NCI-H748 treated with DMSO at 0.1 percent for 48 hours (cell line): Measurements from ENCODE around the gene GAL.

ENCODE experiments used
- DNase-seq: peaks from one replicate; lab custom pipeline; 2025; lab: John Stamatoyannopoulos, UW

GAL gene

GRCh38 chr11:68711114-68711513, 26.8 kb downstream of the GAL start:
- DNase-seq, result no peak

GRCh38 chr11:68714060-68714856, 29.9 kb downstream of the GAL start:
- no peak for DNase-seq

- DNase-seq, result no peak
These were observed 31.2 kb downstream of the GAL start for GRCh38 chr11:68715456-68716122.

GRCh38 chr11:68721075-68721474, 36.7 kb downstream of the GAL start:
- no peak for DNase-seq

- no peak for DNase-seq
These were observed 37.8 kb downstream of the GAL start for GRCh38 chr11:68722143-68722542.

- no peak for DNase-seq
These were observed 39.9 kb downstream of the GAL start for GRCh38 chr11:68724293-68724692.

- DNase-seq, result no peak
These were observed 43.4 kb downstream of the GAL start for GRCh38 chr11:68727783-68728182.

- no peak for DNase-seq
These were observed 49.8 kb downstream of the GAL start for GRCh38 chr11:68734111-68734510.

- DNase-seq, result no peak
These were observed 50.8 kb downstream of the GAL start for GRCh38 chr11:68735125-68735524.

GRCh38 chr11:68735646-68736045, 51.3 kb downstream of the GAL start:
- no peak for DNase-seq
